ENCODE data around the gene NUP153.
"Not testable (repeated sequence)": the region's sequence is repeated elsewhere in the genome, so short reads cannot be mapped to it uniquely, and the experiment has no call there.

NUP153 gene

GRCh38 chr6:17709476-17709875, 2.8 kb upstream of the NUP153 start:
- no peak overlapping the region for H3K4me3 ChIP-seq (ENCODE audit: low read depth, low read length)
- no peak for TF ChIP-seq CTCF (IDR thresholded peaks at IDR 0.05; ENCODE audit: low read depth, low read length)

- H3K4me3 ChIP-seq (ENCODE audit: low read depth, low read length) = not testable (repeated sequence)
Measured at GRCh38 chr6:17708035-17708434, 1.3 kb upstream of the NUP153 start.

- H3K4me3 ChIP-seq (ENCODE audit: low read depth, low read length) = peak overlapping the region; percentile 93
- TF ChIP-seq CTCF (IDR thresholded peaks at IDR 0.05; ENCODE audit: low read depth, low read length) = no peak
Measured at GRCh38 chr6:17707371-17707651, 586 bp upstream of the NUP153 start.

- H3K4me3 ChIP-seq (ENCODE audit: low read depth, low read length) = peak overlapping the region; percentile 93
- TF ChIP-seq CTCF (IDR thresholded peaks at IDR 0.05; ENCODE audit: low read depth, low read length) = no peak
Measured at GRCh38 chr6:17705778-17706579, 746 bp downstream of the NUP153 start.

- TF ChIP-seq CTCF (IDR thresholded peaks at IDR 0.05; ENCODE audit: low read depth, low read length) = no peak
- H3K4me3 ChIP-seq (ENCODE audit: low read depth, low read length) = peak overlapping the region; percentile 93
Measured at GRCh38 chr6:17705428-17705777, 1.3 kb downstream of the NUP153 start.

GRCh38 chr6:17703256-17703694, 3.5 kb downstream of the NUP153 start:
- no peak overlapping the region for H3K4me3 ChIP-seq (ENCODE audit: low read depth, low read length)
- no peak for TF ChIP-seq CTCF (IDR thresholded peaks at IDR 0.05; ENCODE audit: low read depth, low read length)

GRCh38 chr6:17700421-17701416, 6.0 kb downstream of the NUP153 start:
- no peak for TF ChIP-seq CTCF (IDR thresholded peaks at IDR 0.05; ENCODE audit: low read depth, low read length)
- H3K4me3 ChIP-seq (ENCODE audit: low read depth, low read length) = no peak overlapping the region
